Effector CD4-positive, alpha-beta T cell (primary cell): ENCODE measurements around the gene ACVR1B.
A peak's percentile ranks its signal among the peaks of the same experiment; 100 is the strongest.

ENCODE experiments used
- DNase-seq: peaks from one replicate; pipeline ENCODE4 v3.0.0-alpha.2; 2020

The ACVR1B gene

GRCh38 chr12:52005903-52006703 lies 54.6 kb downstream of the ACVR1B start:
- DNase-seq, result no peak

DNA sequence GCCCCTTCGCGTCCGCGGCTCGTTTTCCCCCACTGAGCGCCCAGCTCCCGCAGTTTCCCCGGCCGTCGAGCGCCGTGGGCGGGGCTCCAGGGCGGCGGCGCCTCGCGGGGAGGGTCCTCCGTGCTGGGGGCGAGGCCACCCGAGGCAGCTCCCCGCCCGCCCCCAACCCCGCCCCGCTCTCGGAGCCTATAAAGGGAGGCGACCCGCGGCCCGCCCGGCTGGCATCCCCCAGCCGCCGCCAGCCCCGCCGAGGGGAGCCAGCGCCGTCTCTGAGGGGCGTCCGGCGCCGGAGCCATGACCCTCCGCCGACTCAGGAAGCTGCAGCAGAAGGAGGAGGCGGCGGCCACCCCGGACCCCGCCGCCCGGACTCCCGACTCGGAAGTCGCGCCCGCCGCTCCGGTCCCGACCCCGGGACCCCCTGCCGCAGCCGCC lies 55.2 kb downstream of the ACVR1B start, which contains the start of gene TAMALIN:
TSS of gene TAMALIN (plus strand) at position 221 of the 432 bp plus-strand sequence. CDS start at position 295, 74 bp downstream.
- peak; percentile 79 for DNase-seq

DNA sequence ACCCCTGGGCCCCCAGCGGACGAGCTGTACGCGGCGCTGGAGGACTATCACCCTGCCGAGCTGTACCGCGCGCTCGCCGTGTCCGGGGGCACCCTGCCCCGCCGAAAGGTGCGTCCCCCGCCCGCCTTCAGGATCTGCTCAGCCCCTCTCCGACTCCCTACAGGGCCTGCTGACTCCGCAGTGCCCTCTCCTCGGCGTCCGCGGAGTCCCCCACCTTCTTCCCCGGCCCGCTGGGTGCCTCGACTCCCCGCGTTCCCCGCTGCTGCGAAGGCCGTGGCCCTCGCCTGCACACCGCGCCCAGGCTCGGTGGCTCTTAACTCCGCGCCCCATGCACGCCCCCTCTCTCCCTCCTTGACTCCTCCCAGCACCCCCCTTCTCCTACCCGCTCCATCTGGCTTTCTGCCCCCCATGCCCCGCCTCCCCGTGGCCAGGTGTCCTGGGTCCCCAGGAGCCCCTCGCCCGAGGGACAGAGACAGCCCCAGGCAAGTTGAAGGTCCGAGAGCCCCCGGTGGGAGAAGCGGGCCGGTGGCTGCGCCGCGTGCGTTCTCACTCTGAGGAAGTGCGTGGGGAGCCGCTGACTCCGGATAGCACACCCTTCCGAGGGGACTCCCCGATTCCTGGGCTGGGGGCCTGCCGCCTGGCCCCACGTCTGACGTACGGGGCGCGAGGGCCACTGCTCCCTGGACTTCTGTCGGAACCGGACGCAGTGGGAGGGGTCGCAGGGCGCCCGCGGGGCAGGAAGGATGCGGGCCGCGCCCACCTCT lies 55.8 kb downstream of the ACVR1B start:
- DNase-seq, result peak; percentile 46

DNA sequence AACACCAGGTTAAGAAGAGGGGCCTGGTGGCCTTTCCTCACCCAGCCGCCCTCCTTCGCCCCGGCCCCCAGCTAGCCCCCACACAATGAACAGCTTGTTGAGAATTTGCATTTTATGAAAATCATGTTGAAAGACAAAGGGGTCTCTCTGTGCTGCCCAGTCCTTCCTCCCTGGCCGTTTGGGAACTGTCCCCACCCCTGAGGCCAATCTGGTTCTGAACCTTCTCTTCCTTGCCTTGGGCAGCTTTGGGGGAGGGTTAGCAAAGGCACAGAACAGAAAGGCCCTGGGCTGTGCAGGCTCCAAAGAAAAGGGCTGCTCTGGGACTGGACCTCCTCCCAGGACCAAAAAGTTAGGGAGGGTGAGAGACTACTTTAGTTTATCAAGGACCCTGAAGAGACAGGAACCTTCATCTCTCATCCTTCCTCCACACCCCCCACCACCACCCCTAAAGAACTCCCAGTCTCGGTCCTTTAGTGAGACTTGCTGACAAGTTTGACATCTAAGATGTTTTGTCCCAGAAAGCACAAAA lies 56.5 kb downstream of the ACVR1B start:
- DNase-seq, result no peak

DNA sequence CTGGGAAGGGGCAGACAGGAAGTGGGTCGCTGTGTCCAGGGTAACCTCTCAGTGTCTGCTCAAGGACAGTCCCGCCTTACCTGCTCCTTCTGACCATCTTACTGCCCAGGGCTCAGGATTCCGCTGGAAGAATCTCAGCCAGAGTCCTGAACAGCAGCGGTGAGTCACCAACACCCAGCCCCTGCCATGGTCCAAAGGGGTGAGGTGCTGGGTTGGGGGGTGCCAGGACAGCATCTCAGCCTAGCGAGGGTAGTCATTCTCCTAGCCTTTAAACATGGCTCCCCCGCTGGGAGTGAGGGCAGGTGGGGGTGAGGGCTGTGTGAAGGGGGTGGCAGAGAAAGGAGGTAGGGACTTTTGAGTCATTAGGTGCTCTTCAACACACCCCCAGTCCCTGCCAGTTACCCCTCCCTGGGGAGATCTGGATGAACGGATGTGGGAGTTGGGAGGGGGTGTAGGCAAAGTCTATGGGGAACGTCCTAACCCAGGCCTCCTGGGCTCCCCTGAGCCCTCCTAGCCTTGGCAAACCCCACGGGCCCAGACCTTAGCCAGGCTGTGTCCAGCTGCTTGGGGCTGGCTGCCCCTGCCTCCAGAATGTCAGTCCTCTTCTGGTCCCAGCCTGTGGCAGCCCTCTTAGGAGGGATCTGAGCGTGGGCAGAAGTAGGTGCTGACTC lies 57.7 kb downstream of the ACVR1B start:
- no peak for DNase-seq

- no peak for DNase-seq
Measured at GRCh38 chr12:52010152-52010622, 58.7 kb downstream of the ACVR1B start.

DNA sequence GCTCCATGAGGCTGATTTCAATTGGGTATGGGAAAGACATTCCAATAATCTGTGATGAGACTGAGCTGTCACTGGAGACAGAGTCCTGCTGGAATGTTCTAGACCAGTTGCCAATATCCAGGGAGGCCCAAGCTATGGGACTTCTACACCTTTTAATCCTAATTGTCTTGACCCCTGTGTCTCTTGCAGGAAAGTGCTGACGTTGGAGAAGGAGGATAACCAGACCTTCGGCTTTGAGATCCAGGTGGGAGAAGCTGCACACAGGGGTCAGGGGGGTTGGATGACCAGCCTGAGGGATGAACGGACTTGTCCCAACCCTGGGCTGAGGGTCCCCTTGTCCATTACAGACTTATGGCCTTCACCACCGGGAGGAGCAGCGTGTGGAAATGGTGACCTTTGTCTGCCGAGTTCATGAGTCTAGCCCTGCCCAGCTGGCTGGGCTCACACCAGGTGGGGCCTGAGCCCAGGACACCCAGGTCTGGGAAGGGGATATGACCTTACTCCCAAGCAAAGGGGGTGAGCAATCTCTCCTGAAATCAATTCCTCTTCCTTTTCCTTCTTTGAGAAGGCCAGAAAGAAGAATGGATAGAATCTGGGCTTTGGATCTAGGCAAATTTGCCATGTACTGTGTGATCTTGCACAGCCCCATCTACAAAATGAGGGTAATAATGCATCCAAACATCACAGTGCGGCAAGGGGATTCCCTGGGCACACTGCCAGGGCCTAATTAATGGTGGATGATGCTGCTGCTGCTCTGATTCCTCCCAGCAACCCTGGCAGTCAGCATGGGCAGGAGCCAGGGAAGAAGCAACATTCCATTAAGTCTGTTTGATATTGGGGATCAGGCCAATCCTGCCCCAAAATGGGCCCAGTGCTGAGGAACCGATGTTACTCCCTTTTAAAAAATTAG lies 59.4 kb downstream of the ACVR1B start:
- DNase-seq, result no peak

GRCh38 chr12:52011602-52012214 lies 60.2 kb downstream of the ACVR1B start:
- DNase-seq, result no peak

GRCh38 chr12:52013626-52014310 lies 62.3 kb downstream of the ACVR1B start:
- no peak for DNase-seq

DNA sequence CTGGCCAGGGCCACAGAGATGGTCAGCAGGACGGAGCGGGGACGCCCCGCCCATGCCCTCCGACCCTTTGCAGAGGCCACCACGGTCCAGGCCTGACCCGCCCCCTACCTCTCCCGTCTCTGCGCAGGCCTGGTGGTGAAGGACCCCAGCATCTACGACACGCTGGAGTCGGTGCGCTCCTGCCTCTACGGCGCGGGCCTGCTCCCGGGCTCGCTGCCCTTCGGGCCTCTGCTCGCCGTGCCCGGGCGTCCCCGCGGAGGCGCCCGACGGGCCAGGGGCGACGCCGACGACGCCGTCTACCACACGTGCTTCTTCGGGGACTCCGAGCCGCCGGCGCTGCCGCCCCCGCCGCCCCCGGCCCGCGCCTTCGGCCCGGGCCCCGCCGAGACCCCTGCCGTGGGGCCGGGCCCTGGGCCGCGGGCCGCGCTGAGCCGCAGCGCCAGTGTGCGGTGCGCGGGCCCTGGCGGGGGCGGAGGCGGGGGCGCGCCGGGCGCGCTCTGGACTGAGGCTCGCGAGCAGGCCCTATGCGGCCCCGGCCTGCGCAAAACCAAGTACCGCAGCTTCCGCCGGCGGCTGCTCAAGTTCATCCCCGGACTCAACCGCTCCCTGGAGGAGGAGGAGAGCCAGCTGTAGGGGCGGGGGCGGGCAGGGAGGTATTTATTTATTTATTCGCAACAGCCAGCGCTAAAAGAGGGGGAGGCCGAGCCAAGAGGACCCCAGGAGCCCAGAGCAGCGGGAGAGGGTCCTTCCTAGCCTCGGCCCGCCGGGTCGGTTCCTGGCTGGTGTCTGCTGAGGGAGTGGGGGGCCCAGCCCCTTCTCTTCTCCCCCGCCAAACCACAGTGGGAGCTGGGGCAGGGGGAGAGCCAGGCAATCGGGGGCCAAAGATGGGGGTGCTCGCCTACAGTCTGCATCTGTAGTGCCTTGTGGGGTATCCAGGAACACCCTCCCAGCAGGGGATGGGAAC lies 63.4 kb downstream of the ACVR1B start:
- no peak for DNase-seq

DNA sequence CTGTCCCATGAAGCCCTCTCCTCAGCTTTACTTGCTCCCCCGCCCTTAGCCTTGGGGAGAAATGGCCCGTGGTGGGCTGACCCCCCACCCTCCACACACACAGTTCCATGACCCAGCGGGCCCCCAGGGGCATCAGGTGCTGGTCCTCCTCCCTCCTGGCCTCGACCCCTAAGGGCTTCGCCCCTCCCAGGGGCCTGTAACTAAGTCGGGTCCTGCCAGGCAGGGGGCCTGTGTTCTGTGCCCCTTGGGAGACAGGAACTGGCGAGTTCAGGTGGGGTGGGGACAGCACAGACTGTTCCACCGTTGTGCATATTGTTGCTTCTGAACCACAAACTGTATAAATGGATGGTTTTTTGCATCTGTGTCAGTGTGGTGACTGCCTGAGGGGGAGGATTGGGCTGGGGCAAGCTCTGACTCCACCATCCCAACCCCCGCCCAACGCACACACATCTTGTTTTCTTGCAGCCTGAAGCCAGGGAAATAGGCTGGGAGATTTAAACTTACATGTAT lies 64.1 kb downstream of the ACVR1B start:
- DNase-seq, result no peak

DNA sequence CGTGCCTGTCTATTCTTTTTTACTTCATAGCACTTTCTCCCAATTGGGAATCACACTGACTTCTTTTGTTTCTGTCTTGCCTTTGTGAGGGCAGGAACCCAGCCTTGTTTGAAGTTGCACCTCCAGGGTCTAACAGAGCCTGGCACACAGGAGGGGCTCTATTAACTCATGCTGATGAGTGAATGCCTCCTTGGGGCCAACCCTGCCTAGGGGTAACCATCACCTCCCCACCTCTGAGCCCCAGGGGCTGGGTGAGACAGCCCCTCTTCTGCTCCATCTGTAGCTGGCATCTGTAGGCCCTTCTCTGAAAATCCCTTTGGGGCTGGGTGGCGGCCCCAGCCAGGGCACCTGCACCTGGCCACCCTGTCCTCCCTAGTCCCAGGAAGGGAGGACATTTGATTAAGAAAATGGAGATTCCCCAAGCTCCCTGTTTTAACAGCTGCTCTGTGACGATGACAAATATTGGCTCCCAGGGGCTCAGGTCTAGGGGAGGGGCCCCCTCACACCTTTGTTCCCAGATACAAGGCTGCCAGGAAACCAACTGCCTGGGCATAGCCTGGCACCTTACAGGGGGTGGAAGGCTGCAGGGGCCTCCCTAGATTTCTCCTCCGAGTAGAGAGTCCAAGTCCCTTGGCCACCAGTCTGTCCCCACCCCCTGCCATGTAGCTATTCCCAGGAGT lies 67.1 kb downstream of the ACVR1B start:
- DNase-seq, result no peak

GRCh38 chr12:52019113-52019770 lies 67.7 kb downstream of the ACVR1B start:
- DNase-seq, result no peak

GRCh38 chr12:52020539-52021336 lies 69.2 kb downstream of the ACVR1B start:
- DNase-seq, result peak; percentile 52

DNA sequence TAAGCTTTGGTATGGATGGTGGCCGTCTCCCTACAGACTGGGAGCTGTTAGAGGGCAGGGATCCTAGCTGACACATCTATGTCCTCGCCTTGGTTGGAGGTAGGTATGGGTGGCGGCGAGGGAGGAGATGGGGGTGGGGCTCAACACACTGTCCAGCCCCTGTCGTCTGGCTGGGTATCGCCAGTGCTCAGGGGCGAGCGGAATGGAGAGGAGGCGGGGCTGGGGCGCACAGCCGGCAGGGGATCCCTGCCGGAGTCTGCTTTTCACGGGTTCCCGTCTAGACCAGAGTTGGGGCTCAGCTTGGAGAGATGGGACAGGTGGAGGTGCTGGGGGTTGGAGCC lies 71.3 kb downstream of the ACVR1B start:
- no peak for DNase-seq

GRCh38 chr12:52023182-52023975 lies 71.9 kb downstream of the ACVR1B start:
- peak; percentile 88 for DNase-seq
